ENCODE results near the gene SKI. TPM values are rescaled to one million over a fixed set of nuclear protein-coding genes. Genes with fewer than 3 reads are reported as not detected.

SKI gene
- total and polyA plus RNA-seq, 2 of the 4 experiments (the other 2 are of a cell fraction), result 2.3 to 20.1 TPM

- TF ChIP-seq CTCF (conservative IDR thresholded peaks at IDR 0.05; ENCODE audit: low read depth, low read length), result no peak
- no peak for TF ChIP-seq MAZ (IDR thresholded peaks at IDR 0.05; ENCODE audit: borderline replicate concordance, low read depth, low read length)
- no peak for TF ChIP-seq FOS (IDR thresholded peaks at IDR 0.05; ENCODE audit: low read depth, low read length)
- TF ChIP-seq USF2 (IDR thresholded peaks at IDR 0.05; ENCODE audit: low read depth, low read length), result no peak
- no peak for TF ChIP-seq NFE2L2 (IDR thresholded peaks at IDR 0.05; ENCODE audit: low read depth, low read length)
- no peak for TF ChIP-seq POLR2A (IDR thresholded peaks at IDR 0.05; ENCODE audit: low read depth, low read length)
- TF ChIP-seq BHLHE40 (IDR thresholded peaks at IDR 0.05; ENCODE audit: low read depth, low read length), result no peak
- no peak for TF ChIP-seq RCOR1 (IDR thresholded peaks at IDR 0.05; ENCODE audit: insufficient replicate concordance, low read length)
- ATAC-seq (ENCODE audit: low read depth) (no peak), DNase-seq (no peak)
- Histone ChIP-seq H3K27me3 (ENCODE audit: control insufficient read depth, insufficient read depth, low read length) (no peaks in the 10 kb centered on the region), H3K23ac (ENCODE audit: low read depth, low read length) (no peak overlapping the region), H3K18ac (ENCODE audit: low read depth, low read length) (no peak overlapping the region), H4K91ac (ENCODE audit: insufficient read depth, low read depth, low read length) (no peak overlapping the region), H4K5ac (ENCODE audit: low read depth, low read length) (no peak overlapping the region), H4K20me1 (ENCODE audit: insufficient read depth, low read length) (peaks cover 99% of the 10 kb centered on the region), H2BK5ac (ENCODE audit: low read depth, low read length, poor library complexity, severe bottlenecking) (no peak overlapping the region), H3K36me3 (ENCODE audit: control insufficient read depth, insufficient read depth, low read length) (peaks cover 18% of the 10 kb centered on the region; the same call in 1 of the 2 replicates), H3K4me1 (ENCODE audit: control insufficient read depth, insufficient read depth, low read length) (peaks cover 48% of the 10 kb centered on the region), H3K9me1 (ENCODE audit: insufficient read depth, low read length) (peaks cover 45% of the 10 kb centered on the region), H3K79me1 (ENCODE audit: low read depth in 1 of 2, low read length in 2 of 2) (peaks cover 0 to 63% of the 10 kb centered on the region in 2 experiments; a peak in 2 of 4 replicates), H3K14ac (replicated peaks; ENCODE audit: low read depth, low read length) (no peak overlapping the region), H2AK5ac (ENCODE audit: low read depth, low read length) (no peak overlapping the region), H3K9ac (ENCODE audit: low read depth, low read length) (no peak overlapping the region), H2AFZ (replicated peaks; ENCODE audit: low read length, poor library complexity) (peak overlapping the region; percentile 59), H2BK15ac (ENCODE audit: low read depth, low read length) (no peak overlapping the region), H2BK20ac (ENCODE audit: low read depth, low read length) (no peak overlapping the region), H3K56ac (ENCODE audit: extremely low read depth, insufficient read depth, low read length) (no peak overlapping the region), H3K4ac (ENCODE audit: low read depth, low read length) (no peak overlapping the region), H3K4me3 (ENCODE audit: insufficient read depth, low read depth, low read length) (no peak overlapping the region), H3K27ac (ENCODE audit: insufficient read depth, low read length) (0 out of 2 replicates have a peak overlapping the region, but pooled peaks have one; percentile 14), H3K9me3 (ENCODE audit: control insufficient read depth, insufficient read depth, low read length) (no peaks in the 10 kb centered on the region), H2AK9ac (replicated peaks; ENCODE audit: low read depth, low read length, poor library complexity) (peak overlapping the region; percentile 32), H2BK120ac (ENCODE audit: low read depth, low read length) (no peak overlapping the region), H4K8ac (ENCODE audit: low read depth in 2 of 2, low read length in 2 of 2) (no peak overlapping the region), H3K4me2 (ENCODE audit: low read depth, low read length) (no peak overlapping the region)
- intact Hi-C loops (cut with micrococcal nuclease), result no loop called here
- CTCF ChIA-PET, result interaction anchor here (0.8 kb wide), 1 partner anchor 76 kb away, joined by 3 read pairs; no protein-coding TSS in a partner anchor
- POLR2A ChIA-PET (ENCODE audit: unreplicated experiment), result no interaction called here
- 79% methylated on average over 18 of the region's 30 CpGs; no CpG with 5 or more reads in 1 of the 2 experiments for WGBS, 2 experiments (ENCODE audit: extremely low coverage in 2 of 2, insufficient read length in 1 of 2)
- in situ Hi-C loops (cut with MboI; ENCODE audit: low sequenced_read_pairs), result loop anchor here (5.0 kb wide), 1 partner anchor 58 kb away; no protein-coding TSS in a partner anchor
- BruUV-seq (replicated peaks), result no TSS peak
- dilution Hi-C loops (cut with HindIII; ENCODE audit: low sequenced_read_pairs, unreplicated experiment), result no loop called here
These were observed 11.4 kb downstream of the SKI start for GRCh38 chr1:2239384-2239985.
